Neuron (in vitro differentiated cells): ENCODE results near the gene ALDOB.

Source experiments
- H2AFZ ChIP-seq: one replicate; pipeline ENCODE4 v1.6.1; 2013; ENCODE audit warnings: low read depth, mild to moderate bottlenecking, inconsistent platforms, low read length, moderate library complexity
- H3K27me3 ChIP-seq: one replicate; pipeline ENCODE4 v1.6.1; 2013; ENCODE audit warnings: low read length; ENCODE audit not compliant: insufficient read depth
- H3K36me3 ChIP-seq: one replicate; pipeline ENCODE4 v1.6.1; 2013; ENCODE audit warnings: low read length; ENCODE audit not compliant: insufficient read depth
- H3K4me1 ChIP-seq: one replicate; pipeline ENCODE4 v1.6.1; 2013; ENCODE audit warnings: low read length; ENCODE audit not compliant: insufficient read depth
- H3K4me3 ChIP-seq: 2 replicates; pipeline ENCODE4 v1.5.1; 2013; ENCODE audit warnings: mild to moderate bottlenecking, low read length, moderate library complexity
- H3K9me3 ChIP-seq: one replicate; pipeline ENCODE4 v1.6.1; 2013; ENCODE audit warnings: low read length

ALDOB gene

GRCh38 chr9:101450931-101451330 is 15.4 kb upstream of the ALDOB start:
- Histone ChIP-seq H2AFZ (no peak overlapping the region), H3K9me3 (no peaks in the 10 kb centered on the region), H3K4me1 (no peaks in the 10 kb centered on the region), H3K36me3 (no peaks in the 10 kb centered on the region), H3K4me3 (no peak overlapping the region), H3K27me3 (peaks cover 2% of the 10 kb centered on the region)

- peaks cover 5% of the 10 kb centered on the region for H3K27me3 ChIP-seq
- peaks cover 5% of the 10 kb centered on the region for H3K4me1 ChIP-seq
- H3K36me3 ChIP-seq, result no peaks in the 10 kb centered on the region
- H3K4me3 ChIP-seq, result peak overlapping the region; percentile 53
- peak overlapping the region; percentile 65 for H2AFZ ChIP-seq
- no peaks in the 10 kb centered on the region for H3K9me3 ChIP-seq
Observed at GRCh38 chr9:101449071-101449721, 13.6 kb upstream of the ALDOB start.

GRCh38 chr9:101448680-101449070 is 13.1 kb upstream of the ALDOB start:
- Histone ChIP-seq H3K9me3 (no peaks in the 10 kb centered on the region), H3K36me3 (no peaks in the 10 kb centered on the region), H3K27me3 (peaks cover 5% of the 10 kb centered on the region), H2AFZ (peak overlapping the region; percentile 65), H3K4me3 (no peak overlapping the region), H3K4me1 (peaks cover 5% of the 10 kb centered on the region)

DNA sequence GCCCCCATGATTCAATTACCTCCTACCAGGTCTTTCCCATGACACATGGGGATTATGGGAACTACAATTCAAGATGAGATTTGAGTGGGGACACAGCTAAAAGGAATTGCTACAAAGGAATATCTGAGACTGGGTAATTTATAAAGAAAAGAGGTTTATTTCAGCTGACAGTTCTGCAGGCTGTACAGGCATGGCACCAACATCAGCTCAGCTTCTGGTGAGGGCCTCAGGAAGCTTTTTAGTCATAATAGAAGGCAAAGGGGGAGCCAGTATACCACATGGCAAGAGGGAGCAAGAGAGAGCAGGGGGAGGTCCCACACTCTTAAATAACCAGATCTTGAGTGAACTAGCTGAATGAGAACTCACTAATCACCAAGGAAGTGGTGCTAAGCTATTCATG is 11.2 kb upstream of the ALDOB start:
- peaks cover 5% of the 10 kb centered on the region for H3K27me3 ChIP-seq
- H3K4me1 ChIP-seq, result peaks cover 5% of the 10 kb centered on the region
- H3K9me3 ChIP-seq, result no peaks in the 10 kb centered on the region
- no peak overlapping the region for H3K4me3 ChIP-seq
- no peak overlapping the region for H2AFZ ChIP-seq
- no peaks in the 10 kb centered on the region for H3K36me3 ChIP-seq

DNA sequence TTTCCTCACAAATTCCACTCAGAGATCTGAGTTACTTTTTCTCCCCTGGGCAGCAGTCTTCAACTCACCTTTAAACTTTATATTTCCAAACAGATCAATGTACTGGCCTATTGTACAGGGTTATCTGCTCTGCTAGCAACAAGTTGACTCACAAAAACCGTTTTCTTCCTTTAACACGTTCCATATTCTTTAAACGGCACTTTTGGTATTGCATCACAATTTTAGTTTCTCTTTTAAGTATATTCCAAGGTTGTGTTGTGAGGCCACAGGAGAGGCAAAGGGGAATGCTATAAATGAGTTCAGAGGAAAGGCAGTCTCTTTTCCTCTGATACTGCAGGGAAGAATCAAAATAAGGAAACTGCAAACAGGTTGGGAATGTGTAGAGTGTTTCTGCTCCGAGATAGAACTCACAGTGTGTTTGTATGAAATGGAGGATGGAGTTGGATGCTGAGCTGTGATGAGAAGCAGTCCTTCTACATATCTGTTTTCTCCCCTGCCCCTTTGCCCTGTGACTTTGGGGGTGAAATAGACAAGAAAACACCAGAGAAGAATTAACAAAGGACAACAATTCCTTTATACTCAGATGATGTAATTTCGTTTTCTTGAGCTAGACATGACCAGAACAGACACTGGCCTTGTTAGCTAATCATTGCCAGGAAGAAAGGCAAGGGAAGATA is 9.9 kb upstream of the ALDOB start:
- peaks cover 5% of the 10 kb centered on the region for H3K4me1 ChIP-seq
- H3K9me3 ChIP-seq, result no peaks in the 10 kb centered on the region
- H3K4me3 ChIP-seq, result no peak overlapping the region
- peak overlapping the region; percentile 67 for H2AFZ ChIP-seq
- H3K36me3 ChIP-seq, result no peaks in the 10 kb centered on the region
- H3K27me3 ChIP-seq, result peaks cover 5% of the 10 kb centered on the region

GRCh38 chr9:101443364-101443771 is 7.8 kb upstream of the ALDOB start:
- H3K27me3 ChIP-seq, result peaks cover 5% of the 10 kb centered on the region
- peaks cover 5% of the 10 kb centered on the region for H3K4me1 ChIP-seq
- H3K9me3 ChIP-seq, result no peaks in the 10 kb centered on the region
- no peaks in the 10 kb centered on the region for H3K36me3 ChIP-seq
- H2AFZ ChIP-seq, result no peak overlapping the region
- no peak overlapping the region for H3K4me3 ChIP-seq

GRCh38 chr9:101442736-101443135 is 7.2 kb upstream of the ALDOB start:
- Histone ChIP-seq H2AFZ (no peak overlapping the region), H3K4me3 (no peak overlapping the region), H3K4me1 (peaks cover 5% of the 10 kb centered on the region), H3K36me3 (no peaks in the 10 kb centered on the region), H3K27me3 (peaks cover 5% of the 10 kb centered on the region), H3K9me3 (no peaks in the 10 kb centered on the region)

DNA sequence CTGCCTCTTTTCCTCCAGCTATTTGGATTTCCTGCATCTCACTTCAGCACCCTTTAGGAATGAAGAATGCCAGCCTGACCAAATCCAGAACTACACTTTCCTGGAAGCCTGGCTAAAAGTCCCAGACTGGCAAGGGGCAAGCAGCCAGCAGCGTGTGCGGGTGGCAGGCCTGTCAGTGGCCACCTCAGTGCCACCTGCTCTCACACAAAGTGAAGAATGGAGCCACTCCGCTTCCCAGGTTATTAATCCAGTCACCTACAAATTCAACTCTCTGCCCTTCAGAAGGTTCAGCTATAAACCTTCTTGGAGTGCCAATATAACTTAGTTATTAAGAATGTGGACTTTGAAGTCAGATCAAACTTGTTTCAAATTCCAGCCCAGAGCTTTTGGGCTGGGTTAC is 6.7 kb upstream of the ALDOB start:
- Histone ChIP-seq H3K36me3 (no peaks in the 10 kb centered on the region), H3K4me1 (peaks cover 5% of the 10 kb centered on the region), H3K9me3 (no peaks in the 10 kb centered on the region), H2AFZ (no peak overlapping the region), H3K4me3 (no peak overlapping the region), H3K27me3 (peaks cover 6% of the 10 kb centered on the region)

- Histone ChIP-seq H3K9me3 (no peaks in the 10 kb centered on the region), H3K4me3 (no peak overlapping the region), H3K4me1 (peaks cover 5% of the 10 kb centered on the region), H2AFZ (no peak overlapping the region), H3K27me3 (peaks cover 9% of the 10 kb centered on the region), H3K36me3 (no peaks in the 10 kb centered on the region)
Observed at GRCh38 chr9:101440714-101441230, 5.2 kb upstream of the ALDOB start.

DNA sequence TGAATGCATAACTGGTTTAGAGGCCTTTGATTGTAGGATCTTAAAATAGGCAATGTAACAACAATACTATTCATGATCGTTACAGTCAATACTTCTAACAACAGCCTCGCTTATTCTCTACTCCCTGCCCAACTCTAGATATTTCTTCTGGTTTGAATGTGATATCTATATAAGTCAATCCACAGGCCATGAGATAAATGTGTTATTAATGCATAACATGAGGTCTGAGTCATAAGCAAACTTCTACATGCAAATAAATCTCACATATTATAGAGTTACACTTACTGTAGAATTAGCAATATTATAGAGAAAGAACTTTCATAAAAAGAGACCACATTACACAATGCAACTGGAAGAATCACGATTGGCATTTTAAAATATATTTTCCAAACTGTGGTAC is 2.9 kb upstream of the ALDOB start:
- Histone ChIP-seq H3K4me3 (no peak overlapping the region), H3K27me3 (peaks cover 6% of the 10 kb centered on the region), H3K9me3 (no peaks in the 10 kb centered on the region), H3K4me1 (no peaks in the 10 kb centered on the region), H3K36me3 (no peaks in the 10 kb centered on the region), H2AFZ (no peak overlapping the region)

GRCh38 chr9:101437806-101438232 is 2.2 kb upstream of the ALDOB start:
- H3K9me3 ChIP-seq, result no peaks in the 10 kb centered on the region
- H2AFZ ChIP-seq, result no peak overlapping the region
- H3K4me3 ChIP-seq, result no peak overlapping the region
- peaks cover 6% of the 10 kb centered on the region for H3K27me3 ChIP-seq
- H3K4me1 ChIP-seq, result no peaks in the 10 kb centered on the region
- no peaks in the 10 kb centered on the region for H3K36me3 ChIP-seq

DNA sequence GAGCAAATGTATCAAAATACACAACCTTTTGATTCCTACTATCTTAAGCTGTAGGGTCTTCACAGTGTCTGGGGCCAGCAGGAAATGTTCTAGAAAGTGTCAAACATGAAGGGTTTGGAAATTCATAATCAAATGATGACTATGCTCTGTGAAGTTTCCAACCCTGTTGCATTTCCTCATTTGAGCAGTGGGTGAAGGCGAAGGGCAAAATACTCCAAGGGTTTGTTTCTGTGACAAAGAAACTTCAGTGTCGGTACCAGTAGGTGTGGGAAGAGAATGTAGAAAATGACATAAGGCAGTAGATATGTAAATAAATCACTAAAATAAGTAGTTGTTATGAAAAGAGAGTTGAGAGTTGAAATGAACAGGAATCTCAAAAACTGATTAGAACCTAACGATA is 576 bp downstream of the ALDOB start:
- H3K4me3 ChIP-seq, result no peak overlapping the region
- no peaks in the 10 kb centered on the region for H3K9me3 ChIP-seq
- H2AFZ ChIP-seq, result no peak overlapping the region
- H3K27me3 ChIP-seq, result peaks cover 6% of the 10 kb centered on the region
- no peaks in the 10 kb centered on the region for H3K36me3 ChIP-seq
- no peaks in the 10 kb centered on the region for H3K4me1 ChIP-seq

- no peak overlapping the region for H3K4me3 ChIP-seq
- no peaks in the 10 kb centered on the region for H3K4me1 ChIP-seq
- H3K27me3 ChIP-seq, result peaks cover 6% of the 10 kb centered on the region
- no peaks in the 10 kb centered on the region for H3K9me3 ChIP-seq
- no peak overlapping the region for H2AFZ ChIP-seq
- H3K36me3 ChIP-seq, result no peaks in the 10 kb centered on the region
Observed at GRCh38 chr9:101433229-101433628, 2.3 kb downstream of the ALDOB start.
